GM04504 (cell line): ENCODE measurements around the gene SLC17A5.
"Not testable (repeated sequence)": the region's sequence is repeated elsewhere in the genome, so short reads cannot be mapped to it uniquely, and the experiment has no call there.

Experiments
- DNase-seq: peaks from one replicate; pipeline ENCODE4 v3.0.0-alpha.2; 2012; ENCODE audit warnings: low read depth

Gene SLC17A5, protein sequence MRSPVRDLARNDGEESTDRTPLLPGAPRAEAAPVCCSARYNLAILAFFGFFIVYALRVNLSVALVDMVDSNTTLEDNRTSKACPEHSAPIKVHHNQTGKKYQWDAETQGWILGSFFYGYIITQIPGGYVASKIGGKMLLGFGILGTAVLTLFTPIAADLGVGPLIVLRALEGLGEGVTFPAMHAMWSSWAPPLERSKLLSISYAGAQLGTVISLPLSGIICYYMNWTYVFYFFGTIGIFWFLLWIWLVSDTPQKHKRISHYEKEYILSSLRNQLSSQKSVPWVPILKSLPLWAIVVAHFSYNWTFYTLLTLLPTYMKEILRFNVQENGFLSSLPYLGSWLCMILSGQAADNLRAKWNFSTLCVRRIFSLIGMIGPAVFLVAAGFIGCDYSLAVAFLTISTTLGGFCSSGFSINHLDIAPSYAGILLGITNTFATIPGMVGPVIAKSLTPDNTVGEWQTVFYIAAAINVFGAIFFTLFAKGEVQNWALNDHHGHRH

DNA sequence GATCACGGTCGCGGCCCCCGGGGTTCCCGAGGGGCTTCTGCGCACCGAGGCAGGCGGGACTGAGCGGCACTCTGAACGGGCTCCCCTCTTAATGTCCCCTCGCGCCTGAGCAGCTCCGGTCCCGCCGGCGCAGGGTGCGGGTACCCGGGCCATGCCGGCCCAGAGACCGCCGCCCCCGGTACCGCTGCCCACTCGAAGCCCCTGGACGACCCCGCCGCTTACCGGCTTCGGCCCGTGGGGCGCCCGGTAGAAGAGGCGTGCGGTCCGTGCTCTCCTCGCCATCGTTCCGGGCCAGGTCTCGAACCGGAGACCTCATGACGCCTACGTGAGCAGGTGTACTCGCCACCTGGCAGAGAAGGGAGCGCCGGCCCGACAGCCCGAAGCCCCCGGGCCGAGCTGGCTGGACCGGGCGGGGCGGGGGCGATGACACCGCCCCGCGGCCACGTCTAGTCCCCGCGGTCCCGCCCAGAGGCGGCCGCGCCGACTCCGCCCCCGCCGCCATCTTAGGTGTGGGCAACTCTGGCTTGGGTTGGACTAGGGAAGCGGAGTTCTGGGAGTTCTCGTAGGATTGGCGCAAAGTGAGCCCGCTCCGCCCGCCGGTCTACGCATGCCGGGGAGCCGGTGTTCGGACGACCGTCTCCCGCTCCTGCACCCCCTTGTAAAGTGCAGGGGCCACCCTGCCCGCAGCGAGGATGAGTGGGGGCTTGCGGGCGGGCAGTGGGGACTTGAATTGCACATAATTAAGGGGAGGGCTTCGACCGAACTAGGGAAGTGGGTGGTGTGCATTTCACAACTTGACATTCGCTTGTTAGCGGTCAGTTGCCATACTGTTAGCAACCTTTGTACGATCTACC is at the start of gene SLC17A5:
SLC17A5 (minus strand) TSS at position 422 of the 854 bp plus-strand sequence; CDS start at position 316, 106 bp downstream.
- peak; percentile 86 for DNase-seq

DNA sequence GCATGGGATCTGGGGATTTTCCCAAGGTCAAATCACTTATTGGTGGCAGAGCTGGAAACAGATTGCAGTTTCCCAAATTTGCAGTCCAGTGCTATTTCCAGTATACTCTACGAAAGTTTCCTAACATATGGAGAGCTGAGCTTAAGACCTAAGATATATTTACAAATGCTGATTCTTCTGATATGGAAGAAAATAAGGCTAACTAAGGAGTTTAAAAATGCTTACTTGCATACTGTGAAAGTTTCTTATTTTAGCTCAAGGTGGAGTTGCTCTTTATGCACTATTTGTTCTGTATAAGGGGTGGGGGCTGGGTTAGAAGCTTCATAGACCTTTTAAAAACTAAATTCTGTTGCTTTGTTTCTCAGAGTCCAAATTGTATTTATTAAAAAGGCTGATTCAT is 49.7 kb upstream of the SLC17A5 start:
- DNase-seq = no peak

GRCh38 chr6:73702444-73702843 is 48.7 kb upstream of the SLC17A5 start:
- DNase-seq = no peak

DNA sequence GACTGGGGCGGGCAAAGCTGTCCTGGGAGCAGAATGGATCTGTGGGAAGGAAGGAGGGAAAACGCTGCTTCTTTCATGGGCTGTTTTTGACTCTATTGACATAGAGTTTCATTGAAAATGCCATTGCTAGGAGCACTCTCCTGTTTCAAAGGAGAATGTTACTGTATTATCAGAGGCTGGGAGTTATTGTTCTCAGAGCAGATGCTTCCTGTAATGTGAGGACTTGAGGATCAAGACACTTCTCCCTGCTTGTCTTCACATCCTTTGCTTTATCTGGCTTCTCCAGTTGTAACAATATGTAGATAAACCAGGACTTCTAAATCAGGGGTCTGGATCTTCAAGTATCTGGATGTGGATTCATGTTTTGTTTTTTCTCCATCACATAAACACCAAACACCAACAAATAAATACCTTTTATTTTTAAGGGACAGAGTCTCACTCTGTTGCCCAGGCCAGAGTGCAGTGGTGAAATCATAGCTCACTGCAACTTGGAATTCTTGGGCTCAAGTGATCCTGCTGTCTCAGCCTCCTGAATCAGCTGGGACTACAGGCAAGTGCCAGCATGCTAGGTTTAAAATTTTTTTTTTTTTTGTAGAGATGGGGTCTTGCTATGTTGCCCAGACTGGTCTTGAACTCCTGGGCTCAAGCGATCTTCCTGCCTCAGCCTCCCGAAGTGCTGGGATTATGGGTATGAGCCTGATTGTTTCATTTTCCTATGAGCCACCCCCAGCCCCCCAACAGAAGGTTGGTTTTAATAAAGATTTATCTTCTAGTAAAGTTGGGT is 46.1 kb upstream of the SLC17A5 start:
- DNase-seq = no peak

GRCh38 chr6:73696966-73697655 is 43.3 kb upstream of the SLC17A5 start:
- no peak for DNase-seq

- DNase-seq = peak; percentile 64
These were observed 42.0 kb upstream of the SLC17A5 start, which contains the start of gene CD109 for GRCh38 chr6:73695619-73696421. TSS of gene CD109 (plus strand) at chr6:73696203. CDS start at chr6:73696216, 13 bp downstream.

GRCh38 chr6:73694711-73695411 is 41.1 kb upstream of the SLC17A5 start:
- DNase-seq = peak; percentile 50

GRCh38 chr6:73691512-73691911 is 37.7 kb upstream of the SLC17A5 start:
- DNase-seq = no peak

DNA sequence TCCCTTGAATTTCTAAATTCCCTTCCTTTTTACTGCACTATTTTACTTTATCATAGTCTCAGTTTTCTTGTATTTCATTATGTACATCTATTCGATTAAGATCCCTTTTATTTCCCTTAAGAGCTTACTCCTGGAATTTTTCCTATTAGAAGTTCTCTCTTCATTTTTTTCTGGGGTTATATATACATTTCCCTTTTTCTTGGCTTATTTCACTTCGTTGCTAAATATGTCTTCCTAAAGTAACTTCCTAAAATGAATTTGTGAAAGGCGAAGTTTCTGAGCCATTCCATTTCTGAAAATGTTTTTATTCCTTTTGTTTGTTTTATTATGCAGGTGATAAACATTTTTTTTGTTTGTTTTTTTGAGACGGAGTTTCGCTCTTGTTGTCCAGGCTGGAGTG is 36.3 kb upstream of the SLC17A5 start:
- no peak for DNase-seq

GRCh38 chr6:73688351-73688750 is 34.6 kb upstream of the SLC17A5 start:
- no peak for DNase-seq

- not testable (repeated sequence) for DNase-seq
These were observed 29.8 kb upstream of the SLC17A5 start for GRCh38 chr6:73683574-73683973.

DNA sequence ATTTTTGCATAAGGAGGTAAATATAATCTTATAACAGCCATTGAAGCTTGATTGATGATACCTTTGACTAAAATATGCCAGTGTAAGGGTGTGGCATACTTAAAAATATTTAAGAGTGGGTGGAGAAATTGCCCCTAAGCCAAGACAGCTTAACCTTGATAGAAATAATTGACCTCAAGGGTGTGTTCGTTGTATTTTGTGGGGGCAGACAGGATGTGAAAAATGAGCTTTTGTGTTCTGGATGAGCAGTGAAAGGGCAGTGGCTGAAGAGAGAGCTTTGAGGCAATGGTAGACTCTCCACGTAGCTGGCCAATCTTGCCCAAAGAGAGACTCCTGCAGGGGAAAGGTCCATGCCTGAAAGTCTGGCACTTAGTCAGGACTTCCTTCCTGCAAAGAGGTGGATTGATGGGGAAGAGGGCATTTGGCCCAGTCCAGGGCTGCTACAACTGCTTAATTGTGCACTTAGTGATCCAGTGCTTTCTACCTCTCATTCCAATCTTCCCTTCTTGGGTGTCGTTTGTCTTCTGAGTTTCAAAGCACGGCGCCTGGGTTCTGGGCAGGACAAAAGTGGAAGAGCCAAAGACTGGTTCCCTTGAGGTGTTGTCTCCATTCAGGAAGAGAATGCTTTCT is 26.6 kb upstream of the SLC17A5 start:
- DNase-seq = no peak

GRCh38 chr6:73679846-73680245 is 26.1 kb upstream of the SLC17A5 start:
- DNase-seq = not testable (repeated sequence)

DNA sequence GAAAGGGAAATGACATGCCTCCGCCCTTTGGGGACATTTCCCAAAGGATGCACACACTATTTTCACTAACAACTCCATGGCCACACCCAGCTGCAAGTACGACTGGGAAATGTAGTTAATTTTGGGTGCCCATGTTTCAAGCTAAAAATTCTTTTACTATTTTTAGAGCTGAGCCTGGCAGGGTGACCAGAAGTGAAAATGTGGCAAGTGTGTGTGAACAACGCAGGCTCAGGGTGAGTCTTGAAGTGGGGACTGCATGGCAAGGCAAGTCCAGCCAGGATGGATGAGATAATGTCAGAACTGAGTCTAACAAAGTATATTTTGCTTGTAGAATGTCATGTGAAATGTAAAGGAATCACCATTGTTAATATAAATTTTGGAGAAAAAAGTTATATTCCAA is 25.2 kb upstream of the SLC17A5 start:
- no peak for DNase-seq

DNA sequence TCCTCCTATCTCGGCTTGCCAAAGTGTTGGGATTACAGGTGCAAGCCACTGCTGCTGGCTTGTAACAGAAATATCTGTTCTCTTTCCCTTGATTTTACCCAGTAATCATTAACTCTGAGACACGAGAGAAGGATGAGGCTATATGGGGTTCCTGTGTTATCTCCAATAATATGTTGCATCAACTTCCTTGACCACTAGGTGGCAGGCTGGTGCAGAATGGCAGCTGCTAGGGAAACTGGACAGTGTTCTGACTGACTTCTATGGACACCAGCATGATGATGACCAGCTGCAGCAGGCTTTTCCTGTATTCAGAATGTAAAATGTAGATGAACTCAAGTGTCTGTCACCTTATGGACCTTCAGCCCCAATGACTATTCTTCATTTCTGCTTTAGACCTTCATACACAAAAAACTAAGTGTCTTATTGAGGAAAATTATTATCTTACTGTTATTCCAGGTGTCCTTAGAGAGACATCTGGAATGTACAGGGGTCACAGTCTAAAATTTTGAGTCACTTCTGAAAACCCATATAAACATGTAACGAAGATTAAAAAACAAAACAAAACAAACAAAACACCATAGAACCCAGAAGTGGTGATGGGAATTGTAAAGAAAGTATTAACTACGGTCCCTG is 21.8 kb upstream of the SLC17A5 start:
- peak; percentile 68 for DNase-seq

DNA sequence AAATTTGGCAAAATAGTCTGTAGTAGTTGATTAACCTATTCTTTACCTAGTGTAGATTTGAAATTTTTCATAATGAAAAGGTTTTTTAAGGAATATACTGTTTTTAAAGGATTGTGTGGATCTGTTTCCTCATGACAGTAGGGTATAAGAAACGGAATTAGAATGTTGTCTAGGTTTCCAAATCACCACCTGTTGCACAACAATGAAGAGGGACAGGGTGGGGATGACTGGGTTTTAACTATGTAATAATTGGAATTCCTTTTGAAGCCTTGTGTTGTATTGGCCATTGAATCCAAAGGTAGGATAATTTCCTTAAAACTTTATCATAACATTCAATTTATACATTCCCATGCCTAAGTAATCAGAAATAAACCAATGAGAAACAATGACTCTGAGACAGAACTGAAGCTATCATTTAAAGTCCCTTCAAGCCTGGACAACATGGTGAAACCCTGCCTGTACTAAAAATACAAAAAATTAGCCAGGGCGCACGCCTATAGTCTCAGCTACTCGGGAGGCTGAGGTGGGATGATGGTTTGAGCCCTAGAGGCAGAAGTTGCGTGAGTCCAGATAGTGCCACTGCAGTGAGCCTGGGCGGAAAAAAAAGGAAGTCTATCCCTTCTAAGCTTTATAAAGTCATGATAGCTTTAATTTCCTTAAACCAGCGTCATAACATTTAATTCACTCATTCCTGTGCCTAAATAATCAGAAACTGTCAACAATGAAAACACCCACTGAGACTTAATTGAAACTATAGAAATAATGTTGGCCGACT is 18.3 kb upstream of the SLC17A5 start:
- no peak for DNase-seq

GRCh38 chr6:73669005-73669404 is 15.2 kb upstream of the SLC17A5 start:
- DNase-seq = no peak

- DNase-seq = no peak
These were observed 14.0 kb upstream of the SLC17A5 start for GRCh38 chr6:73667798-73668197.
